ENCODE measurements around the gene ARHGEF37.

- TF ChIP-seq POLR2A (IDR thresholded peaks at IDR 0.05; ENCODE audit: control extremely low read depth in 1 of 2, low read depth in 2 of 2, low read length in 2 of 2) (no peak), CTCF (IDR thresholded peaks at IDR 0.05; ENCODE audit: control extremely low read depth in 1 of 3, insufficient read depth in 1 of 3, low read depth in 1 of 3, low read length in 3 of 3) (no peak), POLR2AphosphoS5 (IDR thresholded peaks at IDR 0.05; ENCODE audit: low read depth, low read length) (no peak; the same call in 1 of the 2 replicates), KDM5A (IDR thresholded peaks at IDR 0.05; ENCODE audit: low read length) (no peak), EZH2 (IDR thresholded peaks at IDR 0.05; ENCODE audit: low read depth, low read length, severe bottlenecking) (no peak), NRF1 (IDR thresholded peaks at IDR 0.05; ENCODE audit: low read depth, low read length) (no peak), JUN (IDR thresholded peaks at IDR 0.05; ENCODE audit: low read depth, low read length) (no peak), EP300 (IDR thresholded peaks at IDR 0.05; ENCODE audit: borderline replicate concordance in 1 of 2, low read depth in 2 of 2, low read length in 2 of 2) (no peak), EGR1 (IDR thresholded peaks at IDR 0.05; ENCODE audit: borderline replicate concordance, low read depth, low read length) (no peak), ATF3 (IDR thresholded peaks at IDR 0.05; ENCODE audit: insufficient read depth, low read depth, low read length) (no peak), USF2 (IDR thresholded peaks at IDR 0.05; ENCODE audit: low read length) (no peak)
These were observed 31.1 kb upstream of the ARHGEF37 start for GRCh38 chr5:149550268-149550583.
